OCI-LY7 (cell line): Measurements from ENCODE around the gene DAPK2. TPM values are rescaled to one million over a fixed set of nuclear protein-coding genes. Genes with fewer than 3 reads are reported as not detected.
"Not testable (repeated sequence)": the region's sequence is repeated elsewhere in the genome, so short reads cannot be mapped to it uniquely, and the experiment has no call there.

Experiments
- BruUV-seq: library from RNA; stranded (reverse); fragments of 400-500 nt; replicated peaks from 2 replicates; lab custom pipeline; 2021; lab: Mats Ljungman, UMichigan
- CTCF ChIA-PET: fragments of 300-600 bp; sonication (Branson Sonifier 250); formaldehyde crosslinking; loops from one replicate; lab custom pipeline; 2022; ENCODE audit warnings: antibody characterized with exemption; ENCODE audit not compliant: unreplicated experiment; lab: Charles Lee
- POLR2A ChIA-PET: fragments of 300-600 bp; sonication (Branson Sonifier 250); formaldehyde crosslinking; loops from one replicate; lab custom pipeline; 2022; ENCODE audit warnings: antibody characterized with exemption; lab: Charles Lee
- DNase-seq: peaks from one replicate; pipeline ENCODE4 v3.0.0-alpha.2; 2015; ENCODE audit warnings: low spot score
- H2AFZ ChIP-seq: fragments of 200-600 bp; sonication (generic), shearing (Covaris generic); 2 replicates; pipeline ENCODE4 v1.6.1; 2014; ENCODE audit warnings: mild to moderate bottlenecking, antibody characterized with exemption, low read length, moderate library complexity
- H3K27ac ChIP-seq: fragments of 200-600 bp; sonication (generic); 2 replicates; pipeline ENCODE4 v1.5.1; 2014; ENCODE audit warnings: mixed run types, low read depth, mild to moderate bottlenecking, moderate library complexity, low read length, inconsistent platforms; ENCODE audit not compliant: poor library complexity, severe bottlenecking
- H3K36me3 ChIP-seq: fragments of 200-600 bp; sonication (generic); 2 replicates; pipeline ENCODE4 v1.6.1; 2014; ENCODE audit warnings: mild to moderate bottlenecking, antibody characterized with exemption, low read length, moderate library complexity, mixed read lengths; ENCODE audit not compliant: insufficient read depth
- H3K4me1 ChIP-seq: fragments of 200-600 bp; sonication (generic); 2 replicates; pipeline ENCODE4 v1.5.1; 2014; ENCODE audit warnings: mild to moderate bottlenecking, low read length; ENCODE audit not compliant: insufficient read depth, poor library complexity, severe bottlenecking
- H3K4me2 ChIP-seq: fragments of 200-600 bp; sonication (generic); 2 replicates; pipeline ENCODE4 v1.6.1; 2014; ENCODE audit warnings: mild to moderate bottlenecking, low read length
- H3K4me3 ChIP-seq: fragments of 200-600 bp; sonication (generic); 2 replicates; pipeline ENCODE4 v1.5.1; 2014; ENCODE audit warnings: mild to moderate bottlenecking, low read depth, low read length; ENCODE audit not compliant: poor library complexity, severe bottlenecking
- H3K79me2 ChIP-seq: fragments of 200-600 bp; sonication (generic); 2 replicates; pipeline ENCODE4 v1.6.1; 2016; ENCODE audit warnings: low read depth, mild to moderate bottlenecking, low read length, moderate library complexity, mixed read lengths; ENCODE audit not compliant: insufficient read depth
- H3K9me2 ChIP-seq: fragments of 200-600 bp; sonication (generic); 2 replicates; pipeline ENCODE4 v1.6.1; 2016; ENCODE audit warnings: mild to moderate bottlenecking, low read length, mixed read lengths; ENCODE audit not compliant: insufficient read depth
- H3K9me3 ChIP-seq: fragments of 200-600 bp; sonication (generic); 2 replicates; pipeline ENCODE4 v1.6.1; 2014; ENCODE audit warnings: mild to moderate bottlenecking, mixed run types, low read length, mixed read lengths
- H4K20me1 ChIP-seq: fragments of 200-600 bp; sonication (generic); 2 replicates; pipeline ENCODE4 v1.6.1; 2014; ENCODE audit warnings: mild to moderate bottlenecking, antibody characterized with exemption, low read length, moderate library complexity, mixed read lengths; ENCODE audit not compliant: insufficient read depth
- CTCF ChIP-seq: fragments of 200-600 bp; sonication (generic); conservative IDR thresholded peaks from 2 replicates; pipeline ENCODE4 v1.5.1; 2014; ENCODE audit warnings: mild to moderate bottlenecking, antibody characterized with exemption, low read length, moderate library complexity, mixed read lengths
- EZH2phosphoT487 ChIP-seq: fragments of 200-600 bp; sonication (generic); IDR thresholded peaks from 2 replicates; pipeline ENCODE4 v1.6.1; 2018; ENCODE audit warnings: low read depth, borderline replicate concordance, mild to moderate bottlenecking, mixed run types, antibody characterized with exemption, low read length, moderate library complexity, mixed read lengths
- intact Hi-C: fragments of 100-400 bp; cut with micrococcal nuclease; formaldehyde crosslinking; loops from one replicate; pipeline ENCODE4 v1.10.0; 2022; ENCODE audit not compliant: unreplicated experiment
- total RNA-seq, 2 experiments: library from RNA; depleted of rRNA in 1 of 2; stranded (reverse); fragments of >200 nt in 1 of 2; shearing (Covaris generic) in 1 of 2; gene quantifications; 2 replicates each; pipeline ENCODE4 v1.2.3, GENCODE V29; 2014 to 2022

The DAPK2 gene
- total RNA-seq, 2 experiments from 2014 or later: 0.36 to 1.2 TPM

- ChIA-PET CTCF (no interaction called here), POLR2A (no interaction called here)
- Histone ChIP-seq H3K4me1 (peaks cover 9% of the 10 kb centered on the region), H2AFZ (no peak overlapping the region), H3K4me2 (0 out of 2 replicates have a peak overlapping the region, but pooled peaks have one; percentile 16), H3K79me2 (no peaks in the 10 kb centered on the region), H3K27ac (no peak overlapping the region), H3K36me3 (no peaks in the 10 kb centered on the region), H3K9me3 (no peaks in the 10 kb centered on the region), H4K20me1 (no peaks in the 10 kb centered on the region), H3K4me3 (no peak overlapping the region), H3K9me2 (no peaks in the 10 kb centered on the region)
- intact Hi-C loops: no loop called here
- no peak for DNase-seq
- no TSS peak for BruUV-seq
- TF ChIP-seq EZH2phosphoT487: no peak
- no peak for TF ChIP-seq CTCF
Measured at GRCh38 chr15:63901912-63902670, 144.2 kb downstream of the DAPK2 start.

- CTCF ChIA-PET: no interaction called here
Measured at GRCh38 chr15:63900306-63900705, 146.0 kb downstream of the DAPK2 start.

GRCh38 chr15:63899606-63900005 lies 146.7 kb downstream of the DAPK2 start:
- H3K9me2 ChIP-seq, H3K4me2 ChIP-seq, H3K79me2 ChIP-seq, BruUV-seq, H3K9me3 ChIP-seq, CTCF ChIA-PET, DNase-seq, H3K27ac ChIP-seq, H3K36me3 ChIP-seq, H2AFZ ChIP-seq, H4K20me1 ChIP-seq, H3K4me3 ChIP-seq: not testable (repeated sequence)
- peaks cover 25% of the 10 kb centered on the region for H3K4me1 ChIP-seq
- POLR2A ChIA-PET: interaction anchor here (0.5 to 0.7 kb wide), 3 partner anchors 14 to 318 kb away, joined by 4 to 6 read pairs (median 5); no protein-coding TSS in a partner anchor
- intact Hi-C loops: loop anchor here (10.0 kb wide), 1 partner anchor 435 kb away; no protein-coding TSS in a partner anchor

More at GRCh38 chr15:63900306-63900705, 146.0 kb downstream of the DAPK2 start:
- Histone ChIP-seq H2AFZ (no peak overlapping the region), H3K9me3 (no peaks in the 10 kb centered on the region), H3K4me1 (peaks cover 18% of the 10 kb centered on the region), H3K4me2 (no peak overlapping the region), H3K36me3 (no peaks in the 10 kb centered on the region), H3K9me2 (no peaks in the 10 kb centered on the region), H4K20me1 (no peaks in the 10 kb centered on the region), H3K4me3 (no peak overlapping the region), H3K27ac (no peak overlapping the region), H3K79me2 (no peaks in the 10 kb centered on the region)
- intact Hi-C loops: no loop called here
- no peak for DNase-seq
- TF ChIP-seq EZH2phosphoT487: no peak
- no peak for TF ChIP-seq CTCF
- POLR2A ChIA-PET: no interaction called here
- no TSS peak for BruUV-seq
